Measurements from ENCODE around the gene IL1RAPL1.
"Not testable (repeated sequence)": the region's sequence is repeated elsewhere in the genome, so short reads cannot be mapped to it uniquely, and the experiment has no call there.

The IL1RAPL1 gene

DNA sequence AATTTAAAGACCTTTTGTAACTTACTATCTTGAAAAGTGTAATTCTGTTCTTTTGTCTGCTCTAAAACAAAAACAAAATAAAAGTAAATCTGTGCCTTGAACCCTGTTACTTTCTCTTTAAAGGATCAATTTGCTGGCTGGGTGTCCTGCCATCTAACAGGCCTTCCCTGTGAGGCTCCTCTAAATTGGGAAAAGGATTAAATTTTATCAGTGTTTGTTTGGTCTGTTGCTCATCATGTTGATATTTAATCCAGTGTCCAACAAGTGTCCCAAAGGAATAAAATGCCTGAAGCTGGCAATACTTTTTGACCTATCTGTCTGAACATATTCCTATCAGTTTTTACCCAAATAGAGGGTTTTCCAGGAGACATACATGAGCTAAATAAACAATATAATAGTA is 688.7 kb downstream of the IL1RAPL1 start:
- no peak for DNase-seq (ENCODE audit: low spot score)

DNA sequence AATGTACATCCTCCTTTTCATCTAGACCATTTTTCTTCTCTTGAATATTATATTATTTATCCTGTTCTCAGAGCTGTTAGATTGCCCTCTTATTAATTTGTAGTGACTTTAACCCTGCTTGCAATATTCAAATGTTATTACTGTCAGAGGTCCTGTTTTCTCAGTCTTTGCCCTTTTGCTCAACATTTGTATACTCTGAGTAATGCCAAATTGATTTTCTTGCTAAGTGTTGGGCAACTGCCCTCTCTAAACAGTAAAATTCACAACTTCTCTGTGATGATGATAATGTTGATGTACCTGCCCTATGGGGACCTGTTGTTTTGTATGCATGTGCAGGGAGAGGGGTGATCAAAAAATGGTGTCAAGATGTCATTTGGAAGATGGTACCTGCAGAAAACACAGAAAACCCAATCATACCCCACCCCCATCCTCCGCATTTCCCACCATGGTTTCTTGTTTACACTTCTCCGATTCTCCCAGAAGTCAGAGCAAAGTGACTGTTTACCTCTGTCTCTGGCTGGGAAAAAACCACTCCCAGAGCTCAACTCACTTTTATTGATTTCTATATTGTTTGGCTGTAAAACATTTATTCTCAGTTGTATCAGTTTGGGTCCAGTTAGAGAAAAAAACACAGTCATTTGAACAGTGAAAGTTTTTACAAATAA is 694.0 kb downstream of the IL1RAPL1 start:
- DNase-seq (ENCODE audit: low spot score) = no peak

DNA sequence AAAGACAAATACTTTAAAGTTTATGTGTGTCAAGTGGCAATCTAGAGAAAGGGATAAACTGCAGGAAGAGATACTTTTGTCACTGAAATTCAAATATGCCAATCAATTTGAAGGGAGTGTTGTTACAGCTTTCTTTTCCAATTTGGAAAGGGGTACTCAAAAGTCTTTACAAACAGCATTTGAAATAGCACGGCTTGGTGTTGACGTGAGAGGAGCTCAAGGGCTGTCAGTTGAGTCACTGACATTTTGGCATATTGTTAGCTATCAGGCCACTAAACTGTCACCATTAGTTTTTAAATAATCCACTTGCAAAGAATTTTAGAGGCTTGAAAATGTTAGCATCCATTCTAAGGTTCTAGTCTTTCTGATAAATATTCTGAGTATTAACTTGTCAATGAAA is 698.4 kb downstream of the IL1RAPL1 start:
- DNase-seq (ENCODE audit: low spot score) = no peak

GRCh38 chrX:29295987-29296680 is 708.9 kb downstream of the IL1RAPL1 start:
- DNase-seq (ENCODE audit: low spot score) = no peak

DNA sequence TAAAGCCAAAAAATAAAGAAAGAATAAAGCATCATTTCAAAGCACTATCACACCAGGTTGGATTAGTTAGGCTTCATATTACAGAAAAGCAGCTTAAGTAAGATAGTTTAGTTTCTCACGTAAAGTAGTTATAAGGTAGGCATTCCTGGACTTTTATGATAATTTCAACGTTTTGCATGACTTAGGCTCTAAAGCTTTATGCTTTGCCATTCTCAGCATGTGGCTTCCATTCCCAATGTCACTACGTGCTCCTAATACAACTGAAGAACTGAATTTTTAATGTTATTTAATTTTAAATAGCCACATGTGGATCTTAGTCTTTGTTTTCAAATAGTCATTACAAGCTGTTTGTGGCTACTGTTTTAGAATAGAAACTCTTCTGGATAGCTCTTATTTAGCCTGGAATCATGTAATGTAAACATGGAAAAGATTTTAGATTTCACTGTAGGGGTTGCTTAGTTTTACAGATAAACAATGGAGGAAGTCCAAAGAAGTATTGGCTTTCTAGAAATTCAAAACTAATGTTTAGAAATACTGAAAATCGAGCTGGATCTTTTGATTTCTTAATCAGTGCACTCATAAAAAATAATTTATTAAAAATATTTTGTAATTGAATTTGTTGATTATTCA is 710.0 kb downstream of the IL1RAPL1 start:
- no peak for DNase-seq (ENCODE audit: low spot score)

DNA sequence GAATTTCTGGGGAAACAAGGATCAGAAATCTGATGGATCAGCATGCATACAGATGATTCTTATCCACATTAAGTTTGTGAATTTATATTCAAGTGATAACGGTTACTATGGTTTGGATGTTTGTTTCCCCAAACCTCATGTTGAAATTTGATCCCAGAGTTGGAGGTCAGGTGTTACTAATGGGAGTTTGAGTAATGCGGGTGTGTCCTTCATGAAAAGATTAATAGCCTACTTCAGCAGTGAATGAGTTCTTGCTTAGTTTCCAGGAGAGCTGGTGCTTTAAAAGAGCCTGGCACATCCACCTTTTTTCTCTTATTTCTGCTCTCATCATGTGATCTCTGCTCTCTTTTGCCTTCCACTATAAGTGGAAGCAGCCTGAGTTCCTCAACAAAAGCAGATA is 712.4 kb downstream of the IL1RAPL1 start:
- no peak for DNase-seq (ENCODE audit: low spot score)

GRCh38 chrX:29308726-29309125 is 721.5 kb downstream of the IL1RAPL1 start:
- no peak for DNase-seq (ENCODE audit: low spot score)

- no peak for DNase-seq (ENCODE audit: low spot score)
These were observed 728.7 kb downstream of the IL1RAPL1 start for GRCh38 chrX:29315931-29316330.

DNA sequence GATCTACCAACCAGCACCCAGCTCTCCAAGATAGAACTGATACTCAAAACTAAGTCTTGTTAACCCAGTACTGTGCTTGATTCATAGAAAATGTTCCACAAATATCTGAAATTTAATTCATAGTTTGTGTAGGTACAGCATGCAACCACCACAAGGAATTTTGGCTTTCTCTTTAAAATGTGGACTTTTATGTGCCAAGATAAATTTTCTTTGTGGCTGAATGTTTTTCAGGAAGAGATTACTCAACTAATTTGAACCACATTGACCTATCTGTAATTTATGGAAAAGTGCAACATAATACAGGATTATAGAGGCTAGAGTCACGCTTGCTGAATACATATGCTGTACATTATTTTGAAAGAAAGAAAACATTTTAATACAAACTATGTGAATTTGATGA is 730.8 kb downstream of the IL1RAPL1 start:
- DNase-seq (ENCODE audit: low spot score) = no peak

- DNase-seq (ENCODE audit: low spot score) = not testable (repeated sequence)
These were observed 745.2 kb downstream of the IL1RAPL1 start for GRCh38 chrX:29332429-29332828.

- DNase-seq (ENCODE audit: low spot score) = not testable (repeated sequence)
These were observed 745.8 kb downstream of the IL1RAPL1 start for GRCh38 chrX:29333091-29333490.

GRCh38 chrX:29348288-29348687 is 761.0 kb downstream of the IL1RAPL1 start:
- DNase-seq (ENCODE audit: low spot score) = no peak

DNA sequence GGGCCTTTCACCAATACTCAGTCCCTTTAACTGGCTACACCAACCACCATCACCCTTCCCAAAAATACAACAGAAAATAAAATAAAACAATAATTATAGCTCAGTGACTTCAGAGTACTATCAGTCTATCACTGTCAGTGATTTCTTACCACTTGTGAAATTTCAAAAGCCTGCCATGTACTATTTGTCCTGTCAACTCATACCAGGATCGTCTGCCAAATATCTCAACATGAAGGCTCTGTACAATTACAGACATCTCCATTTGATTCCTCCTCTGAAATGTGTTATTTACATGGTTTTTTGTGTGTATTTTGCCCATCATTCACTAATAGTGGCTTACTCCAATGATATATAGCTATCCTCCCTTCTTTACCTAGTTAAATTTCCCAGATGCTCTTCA is 772.0 kb downstream of the IL1RAPL1 start:
- DNase-seq (ENCODE audit: low spot score) = no peak

GRCh38 chrX:29374765-29375164 is 787.5 kb downstream of the IL1RAPL1 start:
- DNase-seq (ENCODE audit: low spot score) = not testable (repeated sequence)

GRCh38 chrX:29376584-29376983 is 789.3 kb downstream of the IL1RAPL1 start:
- no peak for DNase-seq (ENCODE audit: low spot score)

DNA sequence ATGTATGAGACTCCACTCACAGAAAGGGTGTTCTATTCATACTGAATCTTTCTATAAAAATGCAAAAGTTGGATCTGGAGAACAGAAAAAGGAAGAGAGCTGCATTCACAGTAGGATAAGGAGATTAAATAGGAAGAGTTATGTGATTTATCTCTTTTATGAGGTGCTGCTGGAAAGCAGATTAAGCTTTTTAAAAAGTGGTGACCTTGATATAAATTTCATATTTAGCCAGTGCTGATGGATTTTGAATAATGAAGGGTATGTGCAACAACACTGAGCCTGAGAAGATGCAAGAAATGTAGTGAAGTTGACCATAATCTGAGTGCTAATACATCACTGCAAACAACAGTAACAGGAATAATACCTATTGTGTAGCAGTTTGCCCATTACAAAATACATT is 795.6 kb downstream of the IL1RAPL1 start:
- no peak for DNase-seq (ENCODE audit: low spot score)

- no peak for DNase-seq (ENCODE audit: low spot score)
These were observed 801.3 kb downstream of the IL1RAPL1 start for GRCh38 chrX:29388509-29388908.

- DNase-seq (ENCODE audit: low spot score) = no peak
These were observed 810.3 kb downstream of the IL1RAPL1 start for GRCh38 chrX:29397506-29397905.

DNA sequence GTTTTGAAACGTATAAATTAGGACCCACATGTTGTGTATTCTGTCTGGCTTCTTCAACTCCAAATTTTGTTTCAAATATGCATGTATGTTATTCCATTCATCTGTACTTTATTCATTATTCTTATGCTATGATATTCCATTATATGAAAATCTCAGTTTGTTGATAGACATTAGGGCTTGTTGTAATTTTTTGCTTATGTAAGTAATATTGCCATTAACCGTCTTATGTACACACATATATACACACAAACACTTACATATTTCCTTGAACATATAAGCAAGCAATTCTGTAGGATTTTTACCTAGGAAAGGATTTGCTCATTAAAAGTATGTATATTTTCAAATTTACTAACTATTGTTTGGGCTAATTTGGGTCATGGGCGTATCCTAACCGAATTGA is 820.1 kb downstream of the IL1RAPL1 start:
- DNase-seq (ENCODE audit: low spot score) = no peak

DNA sequence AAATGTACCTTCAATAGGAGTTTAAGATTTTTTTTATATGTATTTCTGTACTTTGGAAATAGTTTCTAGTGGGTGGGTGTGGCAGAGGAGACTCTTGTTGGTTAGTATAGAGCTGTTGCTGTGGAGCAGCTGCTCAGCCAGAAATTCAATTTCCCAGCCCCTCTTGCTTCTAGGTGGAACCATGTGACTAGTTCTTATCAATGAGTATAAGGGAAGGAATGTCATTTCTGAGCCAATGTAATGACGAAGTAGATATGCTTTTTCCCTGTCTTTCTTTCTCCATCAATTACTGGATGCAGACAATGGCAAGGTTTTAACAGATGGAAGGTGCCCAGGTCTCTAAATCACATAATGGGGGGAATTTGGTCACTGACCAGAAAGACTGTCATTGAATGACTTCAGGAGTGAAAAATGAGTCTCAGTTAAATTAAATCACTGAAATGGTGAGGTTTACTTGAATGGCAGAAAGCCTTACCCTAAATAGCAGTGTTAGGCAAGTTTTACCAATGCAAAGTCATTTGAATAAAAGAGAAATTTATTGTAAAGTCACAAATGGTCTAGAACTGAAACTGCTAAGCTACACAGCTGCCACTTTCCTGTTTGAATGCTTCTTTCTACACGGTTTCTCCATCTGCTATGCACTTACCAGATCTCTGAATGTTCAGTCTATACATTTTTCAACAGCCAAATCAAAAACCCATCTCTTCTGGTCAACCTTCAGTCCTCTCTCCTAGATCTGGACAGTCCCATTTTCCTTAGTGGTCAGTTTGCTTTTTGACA is 832.7 kb downstream of the IL1RAPL1 start:
- DNase-seq (ENCODE audit: low spot score) = no peak

DNA sequence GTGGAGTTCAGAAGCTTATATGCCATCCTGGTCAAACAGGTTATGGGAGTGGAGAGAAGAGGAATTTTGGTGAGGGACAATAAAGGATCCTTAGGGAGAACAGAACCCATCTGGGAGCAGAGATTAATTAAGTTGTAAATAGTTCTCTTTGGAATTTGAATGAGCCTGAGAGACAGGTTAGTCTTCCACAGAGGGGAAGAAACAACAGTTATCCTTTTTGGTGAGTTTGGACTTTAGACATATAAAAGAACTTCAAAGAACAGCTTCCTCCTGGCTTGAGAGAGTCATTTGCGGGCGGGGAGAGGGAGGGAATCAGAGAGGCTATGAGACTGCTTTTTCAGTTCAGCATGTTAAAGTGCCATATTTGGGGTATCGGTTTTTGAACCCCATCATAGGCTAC is 834.8 kb downstream of the IL1RAPL1 start:
- DNase-seq (ENCODE audit: low spot score) = no peak

DNA sequence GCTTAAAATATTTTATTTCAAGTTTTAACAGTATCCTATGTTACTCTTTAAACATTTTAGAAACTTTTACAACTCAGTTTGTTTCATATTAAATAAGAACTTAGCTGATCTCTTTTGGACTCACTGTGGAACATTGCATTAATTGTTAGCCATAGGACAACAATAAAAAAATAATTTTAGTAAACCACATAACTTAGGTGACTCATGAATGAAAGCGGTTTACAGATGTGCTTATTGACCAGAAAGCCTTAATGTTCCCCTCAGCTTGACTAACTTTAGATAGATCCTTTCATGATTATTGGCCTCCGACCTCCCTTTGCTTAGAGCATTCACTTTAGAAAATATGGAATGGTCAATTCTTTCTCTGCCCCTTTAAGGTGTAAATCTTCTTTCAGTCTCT is 844.6 kb downstream of the IL1RAPL1 start:
- DNase-seq (ENCODE audit: low spot score) = no peak

DNA sequence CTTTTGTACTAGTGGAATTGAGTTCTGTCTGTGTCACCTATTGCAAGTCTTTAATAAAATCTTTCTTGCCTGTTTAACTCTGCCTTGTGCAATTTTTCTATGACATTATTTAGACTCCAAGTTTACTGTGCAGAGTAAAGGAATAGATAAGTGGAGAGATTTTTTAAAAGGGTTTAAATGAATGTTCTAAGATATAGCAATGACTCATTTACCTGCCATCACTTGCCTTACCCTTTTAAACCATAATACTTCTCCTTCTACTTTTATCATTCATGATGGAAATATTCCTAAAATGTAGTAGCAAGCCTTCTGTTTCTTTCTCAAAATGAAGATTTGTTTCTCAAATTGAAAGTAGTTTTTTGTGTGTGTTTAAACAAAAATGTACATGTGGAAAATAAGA is 845.3 kb downstream of the IL1RAPL1 start:
- DNase-seq (ENCODE audit: low spot score) = no peak
